CD4-positive, alpha-beta T cell treated with Interleukin-1 beta for 1 hour (primary cell): Measurements from ENCODE around the gene LMOD2.
"Not testable (repeated sequence)": the region's sequence is repeated elsewhere in the genome, so short reads cannot be mapped to it uniquely, and the experiment has no call there.

Experiments
- DNase-seq, 2 donors: peaks; one replicate each; pipeline ENCODE4 v3.0.0-alpha.2; 2020 to 2022

Gene LMOD2

GRCh38 chr7:123655614-123656013, at the start of gene LMOD2:
LMOD2 (plus strand) TSS chr7:123655866; CDS start chr7:123655964, 98 bp downstream.
- DNase-seq, result no peak

DNA sequence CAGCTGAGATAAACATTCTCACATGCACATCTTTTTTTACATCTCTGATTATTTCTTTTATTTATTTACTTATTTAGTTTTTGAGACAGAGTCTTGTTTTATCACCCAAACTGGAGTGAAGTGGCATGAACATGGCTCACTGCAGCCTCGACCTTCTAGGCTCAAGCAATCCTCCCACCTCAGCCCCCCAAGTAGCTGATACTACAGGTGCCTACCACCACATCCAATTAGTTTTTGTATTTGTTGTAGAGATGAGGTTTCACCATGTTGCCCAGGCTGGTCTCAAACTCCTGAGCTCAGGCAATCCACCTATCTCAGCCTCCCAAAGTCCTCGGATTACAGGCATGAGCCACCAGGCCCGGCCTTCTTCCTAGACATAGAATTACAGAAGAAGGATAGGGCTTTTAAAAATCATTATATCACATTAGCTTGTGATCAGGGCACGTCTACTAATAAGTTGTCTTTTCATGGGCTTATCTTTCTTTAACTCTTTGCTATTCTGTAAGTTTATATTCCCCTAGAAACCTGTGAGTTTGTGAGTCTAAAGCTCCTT, 48.2 kb upstream of the LMOD2 start:
- DNase-seq, result no peak

- DNase-seq, result no peak
These were observed 46.4 kb upstream of the LMOD2 start for GRCh38 chr7:123608991-123609882.

DNA sequence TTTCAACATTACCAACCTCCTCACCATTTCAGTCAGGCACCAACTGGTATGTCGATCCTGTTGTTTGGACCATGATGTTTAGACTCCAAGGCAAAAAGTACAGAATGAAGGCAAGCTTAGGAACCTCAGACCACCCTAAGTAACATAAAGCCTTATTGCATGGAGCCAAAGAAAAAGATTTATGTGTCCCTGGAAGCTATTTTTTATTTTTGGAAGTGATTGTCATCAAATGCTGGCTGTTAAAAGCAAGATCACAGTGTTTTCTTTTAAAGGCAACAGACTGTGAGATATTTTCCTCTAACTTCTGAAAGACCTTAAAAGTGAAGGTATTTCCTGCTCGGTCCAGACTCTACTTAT, 45.8 kb upstream of the LMOD2 start:
- no peak for DNase-seq

- no peak for DNase-seq
These were observed 43.6 kb upstream of the LMOD2 start for GRCh38 chr7:123612024-123612423.

GRCh38 chr7:123615344-123615743, 40.3 kb upstream of the LMOD2 start:
- no peak for DNase-seq

GRCh38 chr7:123616223-123616622, 39.4 kb upstream of the LMOD2 start:
- DNase-seq, result no peak

DNA sequence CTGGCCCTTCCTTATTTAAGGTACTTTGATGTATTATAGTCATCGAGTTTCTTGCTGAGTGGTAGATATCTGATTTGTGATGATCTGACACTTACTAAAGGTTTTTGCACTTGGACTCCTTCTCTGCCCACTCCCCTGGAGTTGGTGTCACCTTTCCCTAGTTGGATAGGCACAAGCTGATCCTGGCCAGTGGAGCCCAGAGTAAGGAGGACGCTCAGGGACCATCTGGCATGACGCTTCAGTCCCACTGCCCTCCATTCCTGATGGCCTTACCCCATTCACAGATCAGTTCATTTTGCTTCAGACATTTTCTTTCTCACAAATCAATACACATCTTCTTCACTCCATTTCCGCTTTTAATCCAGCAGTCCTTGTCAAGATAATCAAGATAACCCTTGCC, 34.0 kb upstream of the LMOD2 start:
- DNase-seq, result no peak

GRCh38 chr7:123622660-123623386, 32.8 kb upstream of the LMOD2 start:
- no peak for DNase-seq

- peak; percentile 32 to 53 for DNase-seq
These were observed 31.0 kb upstream of the LMOD2 start for GRCh38 chr7:123624527-123625183.

DNA sequence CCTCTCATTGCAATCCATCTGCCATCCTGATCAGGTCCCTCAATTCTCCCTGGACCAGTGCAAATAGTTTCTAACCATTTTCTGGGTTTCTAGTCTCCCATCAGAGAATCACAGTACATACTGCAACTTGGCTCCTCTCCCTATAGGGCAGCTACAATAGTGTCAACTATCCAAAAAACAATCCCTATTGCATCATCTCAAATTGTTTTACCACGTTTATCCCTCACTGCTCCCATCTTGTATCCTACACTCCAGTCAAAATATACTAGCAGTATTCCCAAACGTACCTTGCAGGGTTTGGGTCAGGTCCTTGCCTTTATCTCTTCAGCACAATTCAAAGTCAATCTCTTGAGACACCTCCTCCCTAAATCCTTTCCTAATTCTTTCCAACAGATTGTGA, 30.4 kb upstream of the LMOD2 start:
- DNase-seq, result no peak

GRCh38 chr7:123627851-123628250, 27.8 kb upstream of the LMOD2 start:
- DNase-seq, result no peak

- DNase-seq, result no peak
These were observed 26.8 kb upstream of the LMOD2 start for GRCh38 chr7:123628829-123629228.

DNA sequence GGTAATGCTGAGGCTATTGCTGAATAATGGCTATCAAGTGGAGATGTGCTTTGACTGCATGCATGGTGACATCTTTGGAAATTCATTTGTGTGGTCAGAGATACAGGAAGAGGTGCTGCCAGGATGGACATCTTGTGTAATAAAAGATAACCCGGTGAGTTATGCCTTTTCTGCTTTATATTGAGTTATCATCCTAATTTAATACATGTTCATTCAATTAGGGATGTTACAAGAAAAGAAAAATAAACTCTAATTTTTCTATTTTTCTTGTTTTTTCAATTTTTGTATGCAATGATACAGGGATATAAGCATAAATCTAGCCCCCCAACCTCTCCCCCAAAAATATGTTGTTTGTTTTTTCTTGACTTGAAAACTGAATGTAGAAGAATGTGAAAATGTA, 26.4 kb upstream of the LMOD2 start:
- DNase-seq, result no peak

GRCh38 chr7:123632808-123633207, 22.9 kb upstream of the LMOD2 start:
- no peak for DNase-seq

GRCh38 chr7:123633553-123633952, 22.1 kb upstream of the LMOD2 start:
- no peak for DNase-seq

DNA sequence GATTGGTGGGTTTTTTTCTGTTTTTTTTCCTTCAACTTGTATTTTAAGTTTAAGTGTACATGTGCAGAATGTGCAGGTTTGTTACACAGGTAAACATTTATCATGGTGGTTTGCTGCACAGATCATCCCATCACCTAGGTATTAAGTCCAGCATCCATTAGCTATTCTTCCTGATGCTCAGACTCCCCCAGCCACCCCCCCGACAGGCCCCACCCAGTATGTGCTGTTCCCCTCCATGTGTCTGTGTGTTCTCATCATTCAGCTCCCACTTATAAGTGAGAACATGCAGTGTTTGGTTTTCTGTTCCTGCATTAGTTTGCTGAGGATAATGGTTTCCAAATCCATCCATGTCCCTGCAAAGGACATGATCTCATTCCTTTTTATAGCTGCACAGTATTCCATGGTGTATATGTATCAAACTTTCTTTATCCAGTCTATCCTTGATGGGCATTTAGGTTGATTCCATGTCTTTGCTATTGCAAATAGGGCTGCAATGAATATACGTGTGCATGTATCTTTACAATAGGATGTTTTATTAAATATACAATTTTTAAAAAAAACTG, 21.6 kb upstream of the LMOD2 start:
- DNase-seq, result not testable (repeated sequence)

DNA sequence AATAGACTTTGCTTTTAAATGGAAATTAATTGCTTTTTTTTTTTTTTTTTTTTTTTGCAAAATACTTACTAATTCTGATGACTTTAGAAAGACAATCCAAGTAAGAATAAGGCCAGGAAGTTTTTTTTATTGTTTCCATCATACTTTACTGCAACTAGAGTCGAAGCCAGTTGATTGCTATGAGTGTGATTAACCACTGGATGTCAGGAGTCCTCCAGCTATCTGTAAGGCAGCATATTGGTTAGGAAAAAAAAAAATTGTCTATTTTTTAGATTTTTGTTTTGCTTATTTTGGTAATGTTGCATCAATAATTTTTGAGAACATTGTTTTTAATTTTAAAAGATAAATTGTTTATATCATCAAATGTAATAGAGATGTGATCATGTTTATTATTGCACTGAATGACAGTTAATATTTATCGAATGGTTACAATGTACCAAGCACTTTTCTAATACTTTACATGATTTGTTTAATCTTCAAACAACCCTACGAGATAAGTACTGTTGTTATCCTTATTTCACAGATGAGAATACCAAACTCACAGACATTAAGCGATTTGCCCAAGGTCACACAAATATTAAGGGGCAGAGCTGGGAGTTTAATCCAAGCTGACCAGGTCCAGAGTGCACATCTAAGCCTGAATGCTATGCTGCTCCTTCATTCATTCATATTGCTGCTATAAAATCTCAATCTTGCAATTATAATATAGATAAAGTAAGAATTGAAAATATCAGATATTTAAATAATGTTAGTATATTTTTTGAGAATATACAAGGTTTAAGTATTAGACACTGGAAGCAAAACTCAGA, 19.9 kb upstream of the LMOD2 start:
- DNase-seq, result no peak

DNA sequence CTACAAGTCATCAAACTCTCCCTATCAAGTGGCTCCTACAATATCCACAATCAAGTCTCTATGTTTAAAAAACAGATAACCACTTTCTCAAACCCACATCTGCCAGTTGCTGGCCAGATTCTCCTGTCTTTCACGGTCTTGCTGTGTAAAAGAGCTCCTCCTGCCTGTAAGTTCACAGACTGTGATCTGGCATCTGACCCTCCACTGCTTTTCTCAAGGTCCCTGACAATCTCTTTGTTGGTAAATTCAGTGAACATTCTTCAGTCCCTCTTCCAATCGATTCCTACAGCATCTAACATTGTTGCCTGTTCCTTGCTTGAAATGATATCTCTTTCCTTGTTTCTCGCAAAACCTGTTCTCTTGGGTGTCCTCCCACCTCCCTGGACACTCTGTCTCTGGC, 18.5 kb upstream of the LMOD2 start:
- DNase-seq, result no peak

DNA sequence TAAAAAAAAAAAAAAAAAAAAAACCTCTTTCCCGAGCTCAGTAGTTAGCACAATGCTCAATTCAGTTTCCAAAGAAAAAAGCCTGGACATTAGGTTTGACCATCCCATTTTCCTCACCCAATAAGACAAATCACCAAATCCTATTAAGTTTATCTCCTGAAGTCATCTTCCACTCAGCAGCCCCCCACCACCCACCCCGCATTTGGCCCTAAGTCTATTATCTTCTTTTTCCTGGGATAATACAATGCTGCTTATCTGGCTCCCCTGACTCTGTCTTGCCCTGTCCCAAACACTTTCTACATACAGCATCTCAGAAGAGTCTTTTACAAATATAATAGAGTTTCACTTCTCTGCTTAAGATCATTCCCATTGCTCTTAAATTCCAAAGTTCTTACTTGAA, 17.8 kb upstream of the LMOD2 start:
- no peak for DNase-seq

- DNase-seq, result no peak
These were observed 16.0 kb upstream of the LMOD2 start for GRCh38 chr7:123639631-123640030.

DNA sequence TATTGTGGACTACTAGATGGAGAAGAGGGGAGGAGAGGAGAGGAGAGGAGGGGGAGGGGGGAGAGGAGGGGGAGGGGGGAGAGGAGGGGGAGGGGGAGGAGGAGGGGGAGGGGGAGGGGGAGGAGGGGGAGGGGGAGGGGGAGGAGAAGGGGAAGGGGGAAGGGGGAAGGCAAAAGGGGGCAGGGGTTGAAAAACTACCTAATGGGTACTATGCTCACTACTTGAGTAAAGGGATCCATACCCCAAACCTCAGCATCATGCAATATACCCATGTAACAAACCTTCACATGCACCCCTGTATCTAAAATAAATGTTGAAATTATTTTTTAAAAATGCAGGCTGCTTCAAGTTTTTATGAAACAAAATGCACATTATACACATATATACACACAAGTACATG, 15.1 kb upstream of the LMOD2 start:
- DNase-seq, result no peak
